Keratinocyte (primary cell): Measurements from ENCODE around the gene PIGT. TPM values are rescaled to one million over a fixed set of nuclear protein-coding genes. Genes with fewer than 3 reads are reported as not detected.

Source experiments
- DNase-seq: peaks from one replicate; pipeline ENCODE4 v3.0.0-alpha.2; 2011; ENCODE audit warnings: low read depth, missing footprints, low spot score
- FAIRE-seq: peaks from 2 replicates; lab custom pipeline; 2011; peaks lifted over from hg19 to GRCh38; lab: Jason Lieb, UNC
- H2AFZ ChIP-seq: 2 replicates; pipeline ENCODE4 v1.6.0; 2012; ENCODE audit warnings: low read length, control low read depth, inconsistent platforms; ENCODE audit not compliant: control insufficient read depth
- H3K27ac ChIP-seq: 2 replicates; pipeline ENCODE4 v1.5.1; 2011; ENCODE audit warnings: low read length; ENCODE audit not compliant: control insufficient read depth, insufficient read depth
- H3K27me3 ChIP-seq: 3 replicates; pipeline ENCODE4 v1.6.0; 2011; ENCODE audit warnings: low read length; ENCODE audit not compliant: control insufficient read depth, insufficient read depth; ENCODE audit errors: extremely low read depth
- H3K36me3 ChIP-seq, 2 experiments: 2 replicates in 1 of 2; 3 replicates in 1 of 2; pipeline ENCODE4 v1.5.1; 2011; ENCODE audit warnings: low read length in 2 of 2, mild to moderate bottlenecking in 1 of 2; ENCODE audit not compliant: control insufficient read depth in 2 of 2, insufficient read depth in 2 of 2; ENCODE audit errors: extremely low read depth in 1 of 2
- H3K4me1 ChIP-seq: 3 replicates; pipeline ENCODE4 v1.5.1; 2011; ENCODE audit warnings: low read length; ENCODE audit not compliant: control insufficient read depth, insufficient read depth; ENCODE audit errors: extremely low read depth
- H3K4me2 ChIP-seq: 3 replicates; pipeline ENCODE4 v1.6.0; 2011; ENCODE audit warnings: low read depth, low read length; ENCODE audit not compliant: control insufficient read depth, insufficient read depth; ENCODE audit errors: extremely low read depth
- H3K4me3 ChIP-seq, 3 experiments: fragments of 200-600 bp in 1 of 3; sonication (generic) in 1 of 3; 2 replicates in 2 of 3; 3 replicates in 1 of 3; pipeline ENCODE4 v1.5.1; 2011 to 2016; ENCODE audit warnings: low read length in 3 of 3, mild to moderate bottlenecking in 3 of 3, control low read depth in 2 of 3, inconsistent platforms in 1 of 3, low read depth in 1 of 3, mixed read lengths in 1 of 3, mixed run types in 1 of 3, moderate library complexity in 1 of 3; ENCODE audit not compliant: control insufficient read depth in 2 of 3, insufficient read depth in 2 of 3; ENCODE audit errors: extremely low read depth in 1 of 3
- H3K79me2 ChIP-seq: 2 replicates; pipeline ENCODE4 v1.6.0; 2012; ENCODE audit warnings: low read length; ENCODE audit not compliant: control insufficient read depth, insufficient read depth
- H3K9ac ChIP-seq: 3 replicates; pipeline ENCODE4 v1.6.0; 2011; ENCODE audit warnings: low read length; ENCODE audit not compliant: control insufficient read depth, insufficient read depth; ENCODE audit errors: extremely low read depth
- H3K9me1 ChIP-seq: 3 replicates; pipeline ENCODE4 v1.6.0; 2011; ENCODE audit warnings: low read length; ENCODE audit not compliant: control insufficient read depth, insufficient read depth; ENCODE audit errors: extremely low read depth
- H3K9me3 ChIP-seq: 2 replicates; pipeline ENCODE4 v1.5.1; 2012; ENCODE audit warnings: low read depth, low read length; ENCODE audit not compliant: control insufficient read depth
- H4K20me1 ChIP-seq: 3 replicates; pipeline ENCODE4 v1.6.0; 2011; ENCODE audit warnings: low read length; ENCODE audit not compliant: control insufficient read depth, insufficient read depth; ENCODE audit errors: extremely low read depth
- CTCF ChIP-seq, 3 experiments: IDR thresholded peaks in 1 of 3; conservative IDR thresholded peaks in 1 of 3; optimal IDR thresholded peaks in 1 of 3; 2 replicates in 2 of 3; 3 replicates in 1 of 3; pipeline versions ENCODE3 to v1.5.1; 2011; ENCODE audit warnings: low read length in 3 of 3, mild to moderate bottlenecking in 3 of 3, moderate library complexity in 2 of 3, control low read depth in 1 of 3, inconsistent platforms in 1 of 3; ENCODE audit not compliant: insufficient read depth in 2 of 3; ENCODE audit errors: extremely low read depth in 1 of 3
- EZH2 ChIP-seq: IDR thresholded peaks from one replicate; pipeline ENCODE4 v1.6.1; 2012; ENCODE audit warnings: inconsistent platforms, mild to moderate bottlenecking, low read length, moderate library complexity
- dilution Hi-C: fragments of 300-500 bp; cut with MboI; formaldehyde crosslinking; loops from one replicate; pipeline ENCODE4 v1.7.0; 2020; ENCODE audit warnings: low sequenced_read_pairs; ENCODE audit not compliant: extremely low pct_ligation_motif_present
- polyA plus RNA-seq, 5 experiments: library from polyadenylated mRNA; depleted of rRNA in 3 of 5; stranded (reverse) in 3 of 5; stranded (forward) in 1 of 5; unstranded in 1 of 5; fragments of >200 nt; gene quantifications; 1 replicate in 1 of 5; 2 replicates in 3 of 5; 3 replicates in 1 of 5; pipeline versions ENCODE4 v1.2.1 to v1.2.3, GENCODE V29; 2011 to 2012; ENCODE audit warnings: missing spikeins in 2 of 5, low read depth in 1 of 5, low replicate concordance in 1 of 5

Gene PIGT
- polyA plus RNA-seq, 1 donor (not counting 4 experiments of a cell fraction or from before 2014, with no cell fraction given): 26.5 TPM

DNA sequence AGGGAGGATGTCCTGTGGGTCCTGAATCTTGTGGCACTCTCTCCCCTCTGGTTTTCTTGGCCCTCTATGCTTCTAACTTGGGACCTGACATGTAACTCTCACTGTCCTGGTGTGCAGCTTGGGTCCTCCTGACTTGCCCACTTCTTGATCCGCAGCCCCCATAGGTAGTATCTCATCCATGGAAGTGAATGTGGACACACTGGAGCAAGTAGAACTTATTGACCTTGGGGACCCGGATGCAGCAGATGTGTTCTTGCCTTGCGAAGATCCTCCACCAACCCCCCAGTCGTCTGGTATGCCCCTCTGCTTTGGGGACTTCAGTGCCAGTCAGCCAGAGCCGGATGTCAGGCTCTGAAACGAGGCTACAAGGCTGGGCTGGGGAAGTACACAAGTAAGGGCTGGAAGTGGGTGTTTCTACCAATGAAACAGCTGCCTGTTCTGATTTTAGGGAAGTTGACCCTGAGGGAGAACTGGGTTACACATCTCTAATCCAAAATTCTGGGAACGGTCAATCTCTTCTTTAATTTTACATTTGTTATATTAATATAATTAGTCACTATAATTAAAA is 7.2 kb upstream of the PIGT start:
- H3K9me1 ChIP-seq: peaks cover 2% of the 10 kb centered on the region
- no peak overlapping the region for H3K27ac ChIP-seq
- H4K20me1 ChIP-seq: no peaks in the 10 kb centered on the region
- peaks cover 5 to 10% of the 10 kb centered on the region in 2 experiments for H3K36me3 ChIP-seq
- TF ChIP-seq CTCF (optimal IDR thresholded peaks at IDR 0.05 in 1 of 3, IDR thresholded peaks at IDR 0.05 in 1 of 3, conservative IDR thresholded peaks at IDR 0.05 in 1 of 3; ENCODE audit: extremely low read depth in 1 of 3, insufficient read depth in 2 of 3, low read length in 3 of 3) (no peak), EZH2 (no peak)
- dilution Hi-C loops: no loop called here
- H3K9me3 ChIP-seq: no peaks in the 10 kb centered on the region
- peaks cover 8% of the 10 kb centered on the region for H3K27me3 ChIP-seq
- no peak overlapping the region for H3K4me2 ChIP-seq
- no peaks in the 10 kb centered on the region for H3K79me2 ChIP-seq
- DNase-seq (no peak), FAIRE-seq (no peak)
- no peak overlapping the region for H3K9ac ChIP-seq
- H3K4me1 ChIP-seq: peaks cover 4% of the 10 kb centered on the region
- H3K4me3 ChIP-seq: no peak overlapping the region
- no peak overlapping the region for H2AFZ ChIP-seq

- H3K9me3 ChIP-seq: no peaks in the 10 kb centered on the region
- H3K27me3 ChIP-seq: peaks cover 8% of the 10 kb centered on the region
- H3K9me1 ChIP-seq: peaks cover 2% of the 10 kb centered on the region
- H3K4me1 ChIP-seq: peaks cover 4% of the 10 kb centered on the region
- H3K79me2 ChIP-seq: no peaks in the 10 kb centered on the region
- no peak overlapping the region for H3K4me2 ChIP-seq
- dilution Hi-C loops: no loop called here
- no peak for TF ChIP-seq CTCF (optimal IDR thresholded peaks at IDR 0.05 in 1 of 3, IDR thresholded peaks at IDR 0.05 in 1 of 3, conservative IDR thresholded peaks at IDR 0.05 in 1 of 3; ENCODE audit: extremely low read depth in 1 of 3, insufficient read depth in 2 of 3, low read length in 3 of 3)
- TF ChIP-seq EZH2: no peak
- DNase-seq (no peak), FAIRE-seq (no peak)
- no peak overlapping the region for H3K9ac ChIP-seq
- peaks cover 5 to 10% of the 10 kb centered on the region in 2 experiments for H3K36me3 ChIP-seq
- no peaks in the 10 kb centered on the region for H4K20me1 ChIP-seq
- H3K27ac ChIP-seq: no peak overlapping the region
- H2AFZ ChIP-seq: no peak overlapping the region
- no peak overlapping the region for H3K4me3 ChIP-seq
Observed at GRCh38 chr20:45409521-45410272, 6.2 kb upstream of the PIGT start.
